Measurements from ENCODE around the gene SNX17. TPM values are rescaled to one million over a fixed set of nuclear protein-coding genes. Genes with fewer than 3 reads are reported as not detected.

SNX17 gene
- total RNA-seq, 1 experiment from 2014 or later, result 116 TPM

- ChIA-PET POLR2A (no interaction called here), CTCF (no interaction called here)
- H3K9me3 ChIP-seq (ENCODE audit: control insufficient read depth, insufficient read depth, low read depth, low read length), result no peaks in the 10 kb centered on the region
- no peak for ATAC-seq
- H3K4me1 ChIP-seq (ENCODE audit: control insufficient read depth, insufficient read depth, low read length), result no peaks in the 10 kb centered on the region
- H3K27ac ChIP-seq (ENCODE audit: low read length), result no peak overlapping the region
- H3K27me3 ChIP-seq (ENCODE audit: control insufficient read depth, insufficient read depth, low read length), result no peaks in the 10 kb centered on the region
- H3K36me3 ChIP-seq (ENCODE audit: control insufficient read depth, insufficient read depth, low read length), result no peaks in the 10 kb centered on the region
- intact Hi-C loops (cut with micrococcal nuclease; ENCODE audit: unreplicated experiment), result no loop called here
- no peak for TF ChIP-seq REST (IDR thresholded peaks at IDR 0.05; ENCODE audit: insufficient read depth in 1 of 2, low read depth in 2 of 2, low read length in 1 of 2)
- TF ChIP-seq TCF7L2 (IDR thresholded peaks at IDR 0.05; ENCODE audit: low read depth, low read length), result no peak
- TF ChIP-seq CTCF (IDR thresholded peaks at IDR 0.05), result no peak
- TF ChIP-seq POLR2AphosphoS5 (IDR thresholded peaks at IDR 0.05; ENCODE audit: low read depth, low read length), result no peak
- no peak for TF ChIP-seq SIN3A (IDR thresholded peaks at IDR 0.05; ENCODE audit: borderline replicate concordance, insufficient read depth, low read depth, low read length)
- in situ Hi-C loops (cut with HindIII; ENCODE audit: low pct_unique_long_range_greater_than_20kb, low sequenced_read_pairs), result no loop called here
- no peak overlapping the region for H3K4me3 ChIP-seq (ENCODE audit: low read depth in 2 of 2, low read length in 2 of 2)
- no peak for DNase-seq (ENCODE audit: low read depth, low spot score)
- no TSS peak for BruUV-seq (replicated peaks)
Observed at GRCh38 chr2:27416151-27416550, 45.7 kb downstream of the SNX17 start.

- Histone ChIP-seq H3K9me3 (ENCODE audit: control insufficient read depth, insufficient read depth, low read depth, low read length) (no peaks in the 10 kb centered on the region), H3K36me3 (ENCODE audit: control insufficient read depth, insufficient read depth, low read length) (no peaks in the 10 kb centered on the region), H3K27me3 (ENCODE audit: control insufficient read depth, insufficient read depth, low read length) (no peaks in the 10 kb centered on the region), H3K4me3 (ENCODE audit: low read depth in 2 of 2, low read length in 2 of 2) (no peak overlapping the region), H3K4me1 (ENCODE audit: control insufficient read depth, insufficient read depth, low read length) (no peaks in the 10 kb centered on the region), H3K27ac (ENCODE audit: low read length) (no peak overlapping the region)
- ChIA-PET POLR2A (interaction anchor here (0.5 kb wide), 1 partner anchor 294 kb away, joined by 6 read pairs; no protein-coding TSS in a partner anchor), CTCF (interaction anchor here (0.6 kb wide), 1 partner anchor 332 kb away, joined by 11 read pairs; no protein-coding TSS in a partner anchor)
- BruUV-seq (replicated peaks), result no TSS peak
- intact Hi-C loops (cut with micrococcal nuclease; ENCODE audit: unreplicated experiment) (no loop called here), in situ Hi-C loops (cut with HindIII; ENCODE audit: low pct_unique_long_range_greater_than_20kb, low sequenced_read_pairs) (no loop called here)
- DNase-seq (ENCODE audit: low read depth, low spot score), result no peak
- TF ChIP-seq SIN3A (IDR thresholded peaks at IDR 0.05; ENCODE audit: borderline replicate concordance, insufficient read depth, low read depth, low read length) (no peak), CTCF (IDR thresholded peaks at IDR 0.05) (no peak), TCF7L2 (IDR thresholded peaks at IDR 0.05; ENCODE audit: low read depth, low read length) (no peak), POLR2AphosphoS5 (IDR thresholded peaks at IDR 0.05; ENCODE audit: low read depth, low read length) (no peak), REST (IDR thresholded peaks at IDR 0.05; ENCODE audit: insufficient read depth in 1 of 2, low read depth in 2 of 2, low read length in 1 of 2) (no peak)
- ATAC-seq, result no peak
Observed at GRCh38 chr2:27420996-27421395, 50.6 kb downstream of the SNX17 start.
